HCT116 (cell line): ENCODE results near the gene GRPR. TPM values are rescaled to one million over a fixed set of nuclear protein-coding genes. Genes with fewer than 3 reads are reported as not detected.
A peak's percentile ranks its signal among the peaks of the same experiment; 100 is the strongest.
"Not testable (repeated sequence)": the region's sequence is repeated elsewhere in the genome, so short reads cannot be mapped to it uniquely, and the experiment has no call there.

Experiments used
- ATAC-seq: fragments of 200-7000 bp; cut with Tn5 transposase; 2 replicates; pipeline ENCODE4 v1.9.1; 2020; ENCODE audit warnings: mild to moderate bottlenecking, moderate library complexity
- BruUV-seq: library from RNA; stranded (reverse); fragments of 400-500 nt; replicated peaks from 2 replicates; lab custom pipeline; 2021; lab: Mats Ljungman, UMichigan
- CTCF ChIA-PET: fragments of 300-600 bp; sonication (Branson Sonifier 250); formaldehyde crosslinking; loops from one replicate; lab custom pipeline; 2021; ENCODE audit warnings: antibody characterized with exemption; lab: Charles Lee
- POLR2A ChIA-PET: fragments of 300-600, 350-600 bp; sonication (Branson Sonifier 250); formaldehyde crosslinking; loops from one replicate; lab custom pipeline; 2021; ENCODE audit warnings: antibody characterized with exemption; lab: Charles Lee
- RAD21 ChIA-PET, 2 experiments: fragments of 300-600 bp; sonication (Branson Sonifier 250); formaldehyde crosslinking; loops; one replicate each; lab custom pipeline; 2023; ENCODE audit warnings: low total read pairs in 2 of 2; ENCODE audit not compliant: uncharacterized antibody in 2 of 2, unreplicated experiment in 2 of 2, low non-redundant PET in 1 of 2; lab: Charles Lee
- DNase-seq: peaks from one replicate; pipeline ENCODE4 v3.0.0-alpha.2; 2010; ENCODE audit warnings: low read depth, low spot score
- H2AFZ ChIP-seq: fragments of 200-600 bp; shearing (Covaris generic), sonication (generic); 2 replicates; pipeline ENCODE4 v1.6.1; 2017; ENCODE audit warnings: low read depth, mixed run types, mixed read lengths, antibody characterized with exemption, low read length; ENCODE audit not compliant: poor library complexity, severe bottlenecking
- H3K27ac ChIP-seq: 2 replicates; pipeline ENCODE4 v1.5.1; 2012; ENCODE audit warnings: low read depth, low read length
- H3K27me3 ChIP-seq: fragments of 200-600 bp; sonication (generic); 2 replicates; pipeline ENCODE4 v1.6.1; 2016; ENCODE audit warnings: mixed run types, low read length, mixed read lengths; ENCODE audit not compliant: insufficient read depth
- H3K36me3 ChIP-seq, 2 experiments: fragments of 200-500 bp in 1 of 2; fragments of 200-600 bp in 1 of 2; sonication (Bioruptor generic) in 1 of 2; sonication (generic) in 1 of 2; 2 replicates each; pipeline versions ENCODE4 v1.5.1 to v1.6.1; 2014 to 2016; ENCODE audit warnings: low read length in 2 of 2, inconsistent platforms in 1 of 2, mixed read lengths in 1 of 2, mixed run types in 1 of 2; ENCODE audit not compliant: insufficient read depth in 2 of 2, control insufficient read depth in 1 of 2
- H3K4me1 ChIP-seq, 2 experiments: fragments of 200-600 bp in 1 of 2; sonication (generic) in 1 of 2; 2 replicates each; pipeline versions ENCODE4 v1.5.1 to v1.6.1; 2012 to 2017; ENCODE audit warnings: low read length in 2 of 2, inconsistent platforms in 1 of 2, mild to moderate bottlenecking in 1 of 2, mixed read lengths in 1 of 2, mixed run types in 1 of 2, moderate library complexity in 1 of 2; ENCODE audit not compliant: insufficient read depth in 2 of 2, control insufficient read depth in 1 of 2
- H3K4me2 ChIP-seq: fragments of 200-600 bp; sonication (generic); 2 replicates; pipeline ENCODE4 v1.6.1; 2017; ENCODE audit warnings: mixed run types, low read length, mixed read lengths
- H3K4me3 ChIP-seq, 2 experiments: fragments of 200-600 bp in 1 of 2; sonication (generic) in 1 of 2; replicated peaks in 1 of 2; 2 replicates each; pipeline ENCODE4 v1.5.1; 2011 to 2016; ENCODE audit warnings: low read length in 2 of 2, control low read depth in 1 of 2, low read depth in 1 of 2, mild to moderate bottlenecking in 1 of 2, mixed read lengths in 1 of 2, mixed run types in 1 of 2
- H3K79me2 ChIP-seq: fragments of 200-600 bp; sonication (generic); 2 replicates; pipeline ENCODE4 v1.6.1; 2017; ENCODE audit warnings: mild to moderate bottlenecking, mixed run types, low read length, moderate library complexity, mixed read lengths; ENCODE audit not compliant: insufficient read depth
- H3K9ac ChIP-seq: fragments of 200-600 bp; sonication (generic); 2 replicates; pipeline ENCODE4 v1.6.1; 2016; ENCODE audit warnings: low read length, mixed read lengths
- H3K9me2 ChIP-seq: fragments of 200-600 bp; sonication (generic), shearing (Covaris generic); 2 replicates; pipeline ENCODE4 v1.6.1; 2017; ENCODE audit warnings: mixed run types, mild to moderate bottlenecking, moderate library complexity; ENCODE audit not compliant: insufficient read depth
- H3K9me3 ChIP-seq, 2 experiments: fragments of 200-500 bp in 1 of 2; fragments of 200-600 bp in 1 of 2; sonication (Bioruptor generic) in 1 of 2; sonication (generic) in 1 of 2; 2 replicates each; pipeline ENCODE4 v1.6.1; 2014 to 2017; ENCODE audit warnings: low read length in 2 of 2, mixed read lengths in 2 of 2, inconsistent platforms in 1 of 2, low read depth in 1 of 2, mild to moderate bottlenecking in 1 of 2, mixed run types in 1 of 2, moderate library complexity in 1 of 2; ENCODE audit not compliant: control insufficient read depth in 1 of 2, insufficient read depth in 1 of 2
- H4K20me1 ChIP-seq: fragments of 200-600 bp; sonication (generic), shearing (Covaris generic); 2 replicates; pipeline ENCODE4 v1.6.1; 2017; ENCODE audit warnings: mixed run types, mild to moderate bottlenecking, moderate library complexity; ENCODE audit not compliant: insufficient read depth
- CEBPB ChIP-seq: IDR thresholded peaks from 2 replicates; pipeline ENCODE4 v1.6.1; 2012; ENCODE audit warnings: low read depth
- EGR1 ChIP-seq: IDR thresholded peaks from 2 replicates; pipeline ENCODE4 v1.6.1; 2012; ENCODE audit warnings: low read depth
- ELF1 ChIP-seq: IDR thresholded peaks from 2 replicates; pipeline ENCODE4 v1.6.1; 2012; ENCODE audit warnings: low read depth, borderline replicate concordance
- EZH2 ChIP-seq: fragments of 200-600 bp; sonication (generic); IDR thresholded peaks from 2 replicates; pipeline ENCODE4 v1.6.1; 2017; ENCODE audit warnings: antibody characterized with exemption, mixed run types
- JUND ChIP-seq: IDR thresholded peaks from 2 replicates; pipeline ENCODE4 v1.6.1; 2012
- POLR2A ChIP-seq: IDR thresholded peaks from 2 replicates; pipeline ENCODE4 v1.7.0; 2011; ENCODE audit warnings: borderline replicate concordance; ENCODE audit not compliant: insufficient read depth, insufficient read length; ENCODE audit errors: extremely low read depth
- POLR2AphosphoS5 ChIP-seq: IDR thresholded peaks from 2 replicates; pipeline ENCODE4 v1.6.1; 2011; ENCODE audit warnings: mild to moderate bottlenecking, low read depth, low read length, moderate library complexity
- RAD21 ChIP-seq: IDR thresholded peaks from 2 replicates; pipeline ENCODE4 v1.6.1; 2012; ENCODE audit warnings: low read depth, mild to moderate bottlenecking
- SP1 ChIP-seq: IDR thresholded peaks from 2 replicates; pipeline ENCODE4 v1.6.1; 2012; ENCODE audit warnings: low read depth
- SRF ChIP-seq: IDR thresholded peaks from 2 replicates; pipeline ENCODE4 v1.6.1; 2012; ENCODE audit warnings: low read depth
- intact Hi-C: fragments of 100-400 bp; cut with micrococcal nuclease; formaldehyde crosslinking; loops from 2 replicates; pipeline ENCODE4 v1.10.0; 2022
- total RNA-seq: library from RNA; stranded (reverse); gene quantifications from one replicate; pipeline ENCODE4 v1.2.1, GENCODE V29; 2021; ENCODE audit not compliant: unreplicated experiment
- TF ChIP-seq, protein P1 (sequence below): IDR thresholded peaks from 2 replicates; pipeline ENCODE4 v1.6.1; 2012
- TF ChIP-seq, protein P2 (sequence below): IDR thresholded peaks from 2 replicates; pipeline ENCODE4 v1.6.1; 2011; ENCODE audit warnings: mild to moderate bottlenecking, low read length, moderate library complexity; ENCODE audit not compliant: insufficient replicate concordance; ENCODE audit errors: extremely low read depth
- TF ChIP-seq, protein P3 (sequence below), 3 experiments: fragments of 200-600 bp in 1 of 3; sonication (generic) in 1 of 3; IDR thresholded peaks in 2 of 3; conservative IDR thresholded peaks in 1 of 3; 2 replicates each; pipeline ENCODE4 v1.5.1; 2012 to 2017; ENCODE audit warnings: low read depth in 2 of 3, low read length in 2 of 3, antibody characterized with exemption in 1 of 3, borderline replicate concordance in 1 of 3, control low read depth in 1 of 3, mild to moderate bottlenecking in 1 of 3, mixed read lengths in 1 of 3, mixed run types in 1 of 3, moderate library complexity in 1 of 3; ENCODE audit not compliant: insufficient read depth in 1 of 3

Gene GRPR
- total RNA-seq, 1 experiment from 2014 or later: 0.15 TPM

DNA sequence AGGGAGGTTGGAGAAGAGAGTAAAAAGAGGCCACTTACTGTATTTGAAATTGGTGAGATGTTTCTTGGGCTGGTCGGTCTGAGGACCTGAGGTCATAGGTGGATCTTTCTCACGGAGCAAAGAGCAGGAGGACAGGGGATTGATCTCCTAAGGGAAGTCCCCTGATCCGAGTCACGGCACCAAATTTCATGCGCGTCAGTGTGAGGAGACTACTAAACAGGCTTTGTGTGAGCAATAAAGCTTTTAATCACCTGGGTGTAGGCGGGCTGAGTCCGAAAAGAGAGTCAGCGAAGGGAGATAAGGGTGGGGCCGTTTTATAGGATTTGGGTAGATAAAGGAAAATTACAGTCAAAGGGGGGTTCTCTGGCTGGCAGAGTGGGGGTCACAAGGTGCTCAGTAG lies 60.5 kb downstream of the GRPR start:
- not testable (repeated sequence) for H3K36me3 ChIP-seq
- TF ChIP-seq SP1: 0 out of 2 replicates have a peak, but pooled peaks have one; percentile 4
- TF ChIP-seq, all 23 proteins: peak for 1; not testable (repeated sequence) for 22
- H3K9me2 ChIP-seq, intact Hi-C loops, BruUV-seq, POLR2A ChIA-PET, H3K27me3 ChIP-seq, H3K9me3 ChIP-seq, ATAC-seq, DNase-seq, H3K27ac ChIP-seq, RAD21 ChIA-PET, H4K20me1 ChIP-seq, CTCF ChIA-PET, H2AFZ ChIP-seq, H3K79me2 ChIP-seq: not testable (repeated sequence)
- peaks cover 15 to 41% of the 10 kb centered on the region in 2 experiments for H3K4me1 ChIP-seq
- H3K4me3 ChIP-seq: peak overlapping the region; percentile 45 to 53
- H3K4me2 ChIP-seq: peak overlapping the region; percentile 68
- peak overlapping the region; percentile 59 for H3K9ac ChIP-seq

DNA sequence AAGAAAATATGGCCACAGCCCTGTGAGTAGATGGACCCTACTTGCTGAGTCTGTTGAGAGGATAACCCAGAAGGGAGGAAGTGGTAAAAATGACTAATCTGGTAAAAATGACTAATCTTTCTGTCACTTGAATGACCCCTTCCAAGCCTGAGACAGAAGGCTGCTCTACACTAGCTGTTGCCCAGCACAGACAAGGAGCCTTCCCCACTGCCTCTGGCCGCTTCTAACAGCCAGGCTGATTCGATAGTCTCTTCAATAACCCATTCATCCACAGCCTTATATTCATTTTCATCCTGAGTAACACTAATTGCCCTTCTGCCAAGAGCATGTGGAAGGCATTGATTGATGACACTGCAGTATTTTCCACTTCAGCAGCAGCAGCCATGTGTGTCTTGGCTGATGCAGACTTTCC lies 62.4 kb downstream of the GRPR start:
- Histone ChIP-seq H3K36me3 (no peaks in the 10 kb centered on the region), H3K4me1 (peaks cover 15 to 43% of the 10 kb centered on the region in 2 experiments), H3K27me3 (no peaks in the 10 kb centered on the region), H3K27ac (peak overlapping the region; percentile 5), H3K4me2 (peak overlapping the region; percentile 68), H3K9me2 (no peaks in the 10 kb centered on the region), H3K9me3 (no peaks in the 10 kb centered on the region), H3K9ac (peak overlapping the region; percentile 50), H3K4me3 (peak overlapping the region in 1 of 2 experiments; percentile 28; a peak in 2 of 4 replicates), H4K20me1 (no peaks in the 10 kb centered on the region), H2AFZ (peak overlapping the region; percentile 35), H3K79me2 (no peaks in the 10 kb centered on the region)
- no TSS peak for BruUV-seq
- peak; percentile 91 for ATAC-seq
- intact Hi-C loops: no loop called here
- ChIA-PET CTCF (no interaction called here), RAD21 (no interaction called here), POLR2A (no interaction called here)
- peak; percentile 54 for DNase-seq
- TF ChIP-seq EGR1: no peak
- TF ChIP-seq EZH2: no peak
- TF ChIP-seq POLR2A: no peak
- TF ChIP-seq POLR2AphosphoS5: no peak
- TF ChIP-seq, protein P1, sequence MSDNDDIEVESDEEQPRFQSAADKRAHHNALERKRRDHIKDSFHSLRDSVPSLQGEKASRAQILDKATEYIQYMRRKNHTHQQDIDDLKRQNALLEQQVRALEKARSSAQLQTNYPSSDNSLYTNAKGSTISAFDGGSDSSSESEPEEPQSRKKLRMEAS: no peak
- TF ChIP-seq, protein P2, sequence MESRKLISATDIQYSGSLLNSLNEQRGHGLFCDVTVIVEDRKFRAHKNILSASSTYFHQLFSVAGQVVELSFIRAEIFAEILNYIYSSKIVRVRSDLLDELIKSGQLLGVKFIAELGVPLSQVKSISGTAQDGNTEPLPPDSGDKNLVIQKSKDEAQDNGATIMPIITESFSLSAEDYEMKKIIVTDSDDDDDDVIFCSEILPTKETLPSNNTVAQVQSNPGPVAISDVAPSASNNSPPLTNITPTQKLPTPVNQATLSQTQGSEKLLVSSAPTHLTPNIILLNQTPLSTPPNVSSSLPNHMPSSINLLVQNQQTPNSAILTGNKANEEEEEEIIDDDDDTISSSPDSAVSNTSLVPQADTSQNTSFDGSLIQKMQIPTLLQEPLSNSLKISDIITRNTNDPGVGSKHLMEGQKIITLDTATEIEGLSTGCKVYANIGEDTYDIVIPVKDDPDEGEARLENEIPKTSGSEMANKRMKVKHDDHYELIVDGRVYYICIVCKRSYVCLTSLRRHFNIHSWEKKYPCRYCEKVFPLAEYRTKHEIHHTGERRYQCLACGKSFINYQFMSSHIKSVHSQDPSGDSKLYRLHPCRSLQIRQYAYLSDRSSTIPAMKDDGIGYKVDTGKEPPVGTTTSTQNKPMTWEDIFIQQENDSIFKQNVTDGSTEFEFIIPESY: no peak
- peak; percentile 86 for TF ChIP-seq JUND
- TF ChIP-seq CEBPB: no peak
- TF ChIP-seq RAD21: 0 out of 2 replicates have a peak, but pooled peaks have one; percentile 7
- no peak for TF ChIP-seq SRF
- peak; percentile 79 for TF ChIP-seq SP1
- TF ChIP-seq ELF1: no peak
- TF ChIP-seq, protein P3, sequence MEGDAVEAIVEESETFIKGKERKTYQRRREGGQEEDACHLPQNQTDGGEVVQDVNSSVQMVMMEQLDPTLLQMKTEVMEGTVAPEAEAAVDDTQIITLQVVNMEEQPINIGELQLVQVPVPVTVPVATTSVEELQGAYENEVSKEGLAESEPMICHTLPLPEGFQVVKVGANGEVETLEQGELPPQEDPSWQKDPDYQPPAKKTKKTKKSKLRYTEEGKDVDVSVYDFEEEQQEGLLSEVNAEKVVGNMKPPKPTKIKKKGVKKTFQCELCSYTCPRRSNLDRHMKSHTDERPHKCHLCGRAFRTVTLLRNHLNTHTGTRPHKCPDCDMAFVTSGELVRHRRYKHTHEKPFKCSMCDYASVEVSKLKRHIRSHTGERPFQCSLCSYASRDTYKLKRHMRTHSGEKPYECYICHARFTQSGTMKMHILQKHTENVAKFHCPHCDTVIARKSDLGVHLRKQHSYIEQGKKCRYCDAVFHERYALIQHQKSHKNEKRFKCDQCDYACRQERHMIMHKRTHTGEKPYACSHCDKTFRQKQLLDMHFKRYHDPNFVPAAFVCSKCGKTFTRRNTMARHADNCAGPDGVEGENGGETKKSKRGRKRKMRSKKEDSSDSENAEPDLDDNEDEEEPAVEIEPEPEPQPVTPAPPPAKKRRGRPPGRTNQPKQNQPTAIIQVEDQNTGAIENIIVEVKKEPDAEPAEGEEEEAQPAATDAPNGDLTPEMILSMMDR (IDR thresholded peaks at IDR 0.05 in 2 of 3, conservative IDR thresholded peaks at IDR 0.05 in 1 of 3; ENCODE audit: borderline replicate concordance in 1 of 3, insufficient read depth in 1 of 3, low read depth in 2 of 3, low read length in 2 of 3): no peak
